Nephron (organoid): ENCODE results near the gene M1AP.

Experiments used
- H3K27ac Mint-ChIP-seq, 3 experiments: 2 replicates each; pipeline ENCODE4 v1.8.0; 2020; ENCODE audit warnings: mixed read lengths in 3 of 3, mild to moderate bottlenecking in 2 of 3, moderate library complexity in 1 of 3
- H3K27me3 Mint-ChIP-seq: 2 replicates; pipeline ENCODE4 v1.8.0; 2021; ENCODE audit warnings: low read depth, mild to moderate bottlenecking, moderate library complexity, mixed read lengths
- H3K36me3 Mint-ChIP-seq: 2 replicates; pipeline ENCODE4 v1.8.0; 2020; ENCODE audit warnings: low read depth, mixed read lengths
- H3K4me1 Mint-ChIP-seq: 2 replicates; pipeline ENCODE4 v1.8.0; 2020; ENCODE audit warnings: mixed read lengths
- H3K4me3 Mint-ChIP-seq, 3 experiments: 2 replicates each; pipeline ENCODE4 v1.8.0; 2020; ENCODE audit warnings: mild to moderate bottlenecking in 3 of 3, mixed read lengths in 3 of 3, moderate library complexity in 2 of 3
- H3K9me3 Mint-ChIP-seq: 2 replicates; pipeline ENCODE4 v1.8.0; 2020; ENCODE audit warnings: mixed read lengths
- CTCF ChIP-seq, 3 experiments: fragments of 200-600 bp; sonication (generic); IDR thresholded peaks; one replicate each; pipeline ENCODE4 v1.5.0; 2021; ENCODE audit warnings: antibody characterized with exemption in 3 of 3; ENCODE audit not compliant: unreplicated experiment in 3 of 3

The M1AP gene

DNA sequence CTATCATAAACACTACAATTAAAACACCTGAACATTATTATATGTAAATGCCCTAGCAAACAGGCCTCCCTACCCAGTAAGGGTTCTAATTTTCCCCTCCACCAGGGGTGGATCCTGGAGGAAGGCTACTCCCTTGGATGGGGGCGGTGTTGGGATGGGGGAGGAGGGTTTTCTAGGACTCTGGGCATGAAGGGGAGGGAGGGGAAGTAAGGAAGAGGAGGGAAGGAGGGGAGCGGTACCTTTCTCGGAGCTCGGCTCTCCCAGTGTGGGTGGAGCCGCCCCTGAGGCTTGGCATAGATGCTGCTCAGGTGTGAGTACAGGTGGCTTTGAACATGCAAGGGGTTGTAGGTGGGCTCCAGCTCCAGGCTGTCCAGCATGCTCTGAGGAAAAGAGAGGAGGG lies 88.2 kb downstream of the M1AP start:
- H3K27ac Mint-ChIP-seq = no peak overlapping the region
- no peaks in the 10 kb centered on the region for H3K9me3 Mint-ChIP-seq
- H3K36me3 Mint-ChIP-seq = no peaks in the 10 kb centered on the region
- H3K27me3 Mint-ChIP-seq = peaks cover 66% of the 10 kb centered on the region
- TF ChIP-seq CTCF (IDR thresholded peaks at IDR 0.05; ENCODE audit: unreplicated experiment in 3 of 3) = no peak
- H3K4me1 Mint-ChIP-seq = no peaks in the 10 kb centered on the region
- no peak overlapping the region for H3K4me3 Mint-ChIP-seq

DNA sequence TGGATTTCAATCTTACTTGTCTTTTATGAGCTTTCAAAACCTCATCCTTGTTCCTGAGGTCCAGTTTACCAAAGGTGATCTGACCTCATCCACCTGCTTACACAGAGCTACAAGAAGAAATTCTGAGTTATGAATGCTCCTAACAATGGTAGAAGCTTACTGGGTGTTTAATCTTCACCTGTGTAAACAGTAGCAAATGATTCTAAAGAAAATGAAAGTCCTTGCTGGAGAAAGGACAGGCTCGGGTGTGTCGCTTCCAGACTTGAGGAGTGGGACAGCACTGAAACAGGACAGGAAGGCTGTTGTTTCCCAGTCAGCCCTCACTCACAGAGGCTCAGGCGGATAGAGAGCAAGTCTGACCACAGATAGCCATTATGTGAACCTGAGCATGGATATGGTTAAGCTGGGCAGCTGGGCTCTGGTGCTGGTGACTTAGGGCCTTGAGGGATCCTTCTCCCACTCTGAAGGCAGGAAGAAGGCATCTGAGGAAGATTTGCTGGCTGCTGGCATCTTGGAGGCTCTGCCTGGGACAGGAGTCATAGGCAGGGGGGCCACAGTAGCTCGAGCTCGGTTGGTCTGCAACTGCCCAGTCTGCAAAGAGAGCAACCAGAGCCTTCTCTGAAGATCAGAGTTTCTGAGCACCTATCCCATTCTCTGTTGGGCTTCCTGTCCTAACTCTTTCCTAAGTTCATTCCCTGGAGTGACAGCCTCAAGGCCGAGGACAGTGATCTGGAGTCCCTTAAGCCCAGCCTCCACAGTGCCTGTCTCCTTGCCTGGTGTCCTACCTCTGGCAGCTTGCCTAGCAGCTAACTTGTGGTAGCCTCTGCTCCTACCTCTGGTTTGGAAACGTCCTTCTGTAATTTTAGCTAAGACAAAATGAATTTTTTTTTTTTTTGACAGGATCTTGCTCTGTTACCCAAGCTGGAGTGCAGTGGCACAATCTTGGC lies 89.6 kb downstream of the M1AP start:
- no peak overlapping the region for H3K27ac Mint-ChIP-seq
- H3K36me3 Mint-ChIP-seq = no peaks in the 10 kb centered on the region
- peaks cover 3% of the 10 kb centered on the region for H3K4me1 Mint-ChIP-seq
- H3K27me3 Mint-ChIP-seq = peaks cover 52% of the 10 kb centered on the region
- H3K9me3 Mint-ChIP-seq = no peaks in the 10 kb centered on the region
- H3K4me3 Mint-ChIP-seq = no peak overlapping the region
- no peak for TF ChIP-seq CTCF (IDR thresholded peaks at IDR 0.05; ENCODE audit: unreplicated experiment in 3 of 3)

GRCh38 chr2:74556831-74557370 lies 91.2 kb downstream of the M1AP start:
- Mint-ChIP-seq H3K4me1 (peaks cover 17% of the 10 kb centered on the region), H3K27me3 (peaks cover 39% of the 10 kb centered on the region), H3K4me3 (peak overlapping the region in 2 of 3 experiments; percentile 30 to 96), H3K9me3 (no peaks in the 10 kb centered on the region), H3K36me3 (no peaks in the 10 kb centered on the region), H3K27ac (no peak overlapping the region)
- no peak for TF ChIP-seq CTCF (IDR thresholded peaks at IDR 0.05; ENCODE audit: unreplicated experiment in 3 of 3)

DNA sequence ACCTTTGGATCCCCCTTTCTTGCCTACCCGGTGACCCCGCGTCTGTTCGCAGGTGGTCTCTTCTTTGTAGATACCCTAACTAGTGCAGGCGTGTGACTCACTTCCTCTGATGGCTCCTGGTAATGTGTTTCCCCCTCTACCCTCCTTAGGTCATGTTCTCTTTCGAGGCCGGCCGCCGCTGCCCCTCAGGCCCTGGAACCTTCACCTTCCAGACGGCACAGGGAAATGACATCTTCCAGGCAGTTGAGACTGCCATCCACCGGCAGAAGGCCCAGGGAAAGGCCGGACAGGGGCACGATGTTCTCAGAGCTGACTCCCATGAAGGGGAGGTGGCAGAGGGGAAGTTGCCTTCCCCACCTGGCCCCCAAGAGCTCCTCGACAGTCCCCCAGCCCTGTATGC lies 92.0 kb downstream of the M1AP start:
- Mint-ChIP-seq H3K36me3 (peaks cover 5% of the 10 kb centered on the region), H3K27ac (no peak overlapping the region)
- no peak for TF ChIP-seq CTCF (IDR thresholded peaks at IDR 0.05; ENCODE audit: unreplicated experiment in 3 of 3)

DNA sequence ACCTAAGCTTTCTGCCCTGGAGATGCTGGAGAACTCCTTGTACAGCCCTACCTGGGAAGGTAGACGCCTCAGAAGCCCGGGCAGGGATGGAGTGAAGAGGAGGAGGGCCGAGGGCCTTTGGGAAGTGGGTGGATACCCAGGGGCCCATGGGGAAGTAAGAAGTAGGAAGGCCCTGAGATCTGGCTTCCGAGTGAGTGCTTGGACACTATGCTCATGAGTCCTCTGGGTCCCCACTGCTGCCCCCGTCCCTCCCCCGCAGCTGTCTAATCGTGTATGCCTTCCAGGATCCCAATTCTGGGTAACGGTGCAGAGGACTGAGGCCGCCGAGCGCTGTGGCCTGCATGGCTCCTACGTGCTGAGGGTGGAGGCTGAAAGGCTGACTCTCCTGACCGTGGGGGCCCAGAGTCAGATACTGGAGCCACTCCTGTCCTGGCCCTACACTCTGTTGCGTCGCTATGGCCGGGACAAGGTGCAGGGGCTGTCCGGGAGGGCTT lies 92.5 kb downstream of the M1AP start:
- Mint-ChIP-seq H3K27me3 (peaks cover 26% of the 10 kb centered on the region), H3K4me3 (peak overlapping the region; percentile 94 to 96 (median 96)), H3K36me3 (peaks cover 5% of the 10 kb centered on the region), H3K27ac (no peak overlapping the region), H3K9me3 (no peaks in the 10 kb centered on the region), H3K4me1 (peaks cover 26% of the 10 kb centered on the region)
- no peak for TF ChIP-seq CTCF (IDR thresholded peaks at IDR 0.05; ENCODE audit: unreplicated experiment in 3 of 3)

More for the DNA sequence above, 92.0 kb downstream of the M1AP start:
- no peaks in the 10 kb centered on the region for H3K9me3 Mint-ChIP-seq
- H3K27me3 Mint-ChIP-seq = peaks cover 31% of the 10 kb centered on the region
- H3K4me3 Mint-ChIP-seq = peak overlapping the region; percentile 73 to 96 (median 94)
- H3K4me1 Mint-ChIP-seq = peaks cover 25% of the 10 kb centered on the region
